ENCODE results near the gene ZSCAN25.

Gene ZSCAN25

DNA sequence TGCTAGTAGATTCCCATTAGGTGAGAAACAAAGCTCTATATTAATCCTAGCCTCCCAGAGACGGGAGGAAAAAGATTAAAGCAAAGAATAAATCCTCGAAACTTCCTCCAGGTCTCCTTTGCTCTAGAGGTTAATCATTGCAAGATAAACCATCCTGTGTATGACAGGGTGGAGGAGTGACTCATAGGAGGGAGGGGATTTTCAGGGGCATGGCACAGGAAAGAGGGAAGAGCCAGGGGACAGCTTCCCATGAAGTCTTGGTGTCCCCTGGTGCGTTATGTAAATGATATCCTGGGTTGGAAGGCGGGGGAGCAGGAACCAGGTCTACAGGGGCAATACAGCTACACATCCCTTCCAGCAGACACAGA, 62.3 kb downstream of the ZSCAN25 start:
- no peak overlapping the region for H3K4me3 ChIP-seq (ENCODE audit: low read depth, low read length)
- no peak overlapping the region for H3K27ac ChIP-seq
- peak; percentile 24 for DNase-seq
- H3K36me3 ChIP-seq (replicated peaks) = no peaks in the 10 kb centered on the region
- TF ChIP-seq, protein P1, sequence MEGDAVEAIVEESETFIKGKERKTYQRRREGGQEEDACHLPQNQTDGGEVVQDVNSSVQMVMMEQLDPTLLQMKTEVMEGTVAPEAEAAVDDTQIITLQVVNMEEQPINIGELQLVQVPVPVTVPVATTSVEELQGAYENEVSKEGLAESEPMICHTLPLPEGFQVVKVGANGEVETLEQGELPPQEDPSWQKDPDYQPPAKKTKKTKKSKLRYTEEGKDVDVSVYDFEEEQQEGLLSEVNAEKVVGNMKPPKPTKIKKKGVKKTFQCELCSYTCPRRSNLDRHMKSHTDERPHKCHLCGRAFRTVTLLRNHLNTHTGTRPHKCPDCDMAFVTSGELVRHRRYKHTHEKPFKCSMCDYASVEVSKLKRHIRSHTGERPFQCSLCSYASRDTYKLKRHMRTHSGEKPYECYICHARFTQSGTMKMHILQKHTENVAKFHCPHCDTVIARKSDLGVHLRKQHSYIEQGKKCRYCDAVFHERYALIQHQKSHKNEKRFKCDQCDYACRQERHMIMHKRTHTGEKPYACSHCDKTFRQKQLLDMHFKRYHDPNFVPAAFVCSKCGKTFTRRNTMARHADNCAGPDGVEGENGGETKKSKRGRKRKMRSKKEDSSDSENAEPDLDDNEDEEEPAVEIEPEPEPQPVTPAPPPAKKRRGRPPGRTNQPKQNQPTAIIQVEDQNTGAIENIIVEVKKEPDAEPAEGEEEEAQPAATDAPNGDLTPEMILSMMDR (IDR thresholded peaks at IDR 0.05; ENCODE audit: low read depth, low read length, missing control alignments) = no peak
- in situ Hi-C loops (cut with HindIII; ENCODE audit: low pct_ligation_motif_present, low sequenced_read_pairs) = no loop called here
- H3K27me3 ChIP-seq (replicated peaks) = no peaks in the 10 kb centered on the region

DNA sequence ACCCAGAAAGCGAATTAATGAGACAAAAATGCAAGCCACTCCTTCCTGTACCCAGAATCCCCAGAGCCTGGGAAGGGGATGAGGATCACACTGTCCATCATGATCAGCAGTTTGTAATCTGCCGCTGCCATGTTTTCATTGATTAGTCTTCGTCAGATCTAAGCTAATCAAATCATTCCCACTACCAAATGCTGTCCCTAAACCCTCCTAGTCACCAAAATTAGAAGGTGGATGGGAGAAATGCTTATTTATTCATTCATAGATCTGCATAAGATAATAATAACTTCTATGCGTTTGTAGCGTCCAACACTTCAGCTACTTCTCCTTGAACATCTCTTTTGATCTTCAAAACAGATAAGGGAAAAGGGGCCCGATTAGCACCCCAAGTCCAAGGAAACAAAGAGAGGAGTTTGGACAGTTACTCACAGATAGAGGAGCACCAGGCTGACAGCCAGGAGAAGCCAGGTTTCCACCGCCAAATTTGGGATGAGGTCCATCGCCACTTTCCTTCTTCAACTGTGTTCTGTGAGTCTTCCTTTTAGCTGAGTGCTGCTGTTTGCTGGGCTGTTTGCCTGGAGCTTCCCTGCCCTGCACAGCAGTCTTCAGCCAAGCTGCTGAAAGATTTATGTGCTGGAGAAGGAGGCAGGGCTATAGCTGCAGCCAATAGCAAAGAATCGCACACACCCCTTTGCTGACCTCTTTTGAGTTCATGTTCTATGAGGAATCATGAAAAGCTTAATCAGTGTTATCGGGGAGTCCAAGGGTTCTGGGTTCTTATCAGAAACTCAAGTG, 62.9 kb downstream of the ZSCAN25 start, which contains the start of gene CYP3A5:
Gene CYP3A5 (minus strand): TSS at position 597 of the 792 bp plus-strand sequence. CDS start 100 bp downstream, at position 497.
- no peaks in the 10 kb centered on the region for H3K36me3 ChIP-seq (replicated peaks)
- in situ Hi-C loops (cut with HindIII; ENCODE audit: low pct_ligation_motif_present, low sequenced_read_pairs) = no loop called here
- DNase-seq = no peak
- TF ChIP-seq, protein P1 (IDR thresholded peaks at IDR 0.05; ENCODE audit: low read depth, low read length, missing control alignments) = no peak
- H3K27ac ChIP-seq = no peak within 1 kb of the TSS
- no peaks in the 10 kb centered on the region for H3K27me3 ChIP-seq (replicated peaks)
- no peak within 1 kb of the TSS for H3K4me3 ChIP-seq (ENCODE audit: low read depth, low read length)

All from brain microvascular endothelial cell (primary cell).